ENCODE results near the gene HBA2.
"Not testable (repeated sequence)": the region's sequence is repeated elsewhere in the genome, so short reads cannot be mapped to it uniquely, and the experiment has no call there.

HBA2 gene

GRCh38 chr16:172374-172941 is at the start of gene HBA2:
Gene HBA2, plus strand, starts transcription at chr16:172876. Its CDS starts 37 bp downstream, at chr16:172913.
- not testable (repeated sequence) for DNase-seq (ENCODE audit: low read depth in 1 of 2, low spot score in 1 of 2)

- not testable (repeated sequence) for DNase-seq (ENCODE audit: low read depth in 1 of 2, low spot score in 1 of 2)
Measured at GRCh38 chr16:123558-124350, 48.9 kb upstream of the HBA2 start.

- DNase-seq (ENCODE audit: low read depth in 1 of 2, low spot score in 1 of 2), result no peak
Measured at GRCh38 chr16:125011-125410, 47.7 kb upstream of the HBA2 start.

- no peak for DNase-seq (ENCODE audit: low read depth in 1 of 2, low spot score in 1 of 2)
Measured at GRCh38 chr16:129075-129474, 43.6 kb upstream of the HBA2 start.

- no peak for DNase-seq (ENCODE audit: low read depth in 1 of 2, low spot score in 1 of 2)
Measured at GRCh38 chr16:130533-131173, 42.0 kb upstream of the HBA2 start.

GRCh38 chr16:132120-132519 is 40.6 kb upstream of the HBA2 start:
- no peak for DNase-seq (ENCODE audit: low read depth in 1 of 2, low spot score in 1 of 2)

- DNase-seq (ENCODE audit: low read depth in 1 of 2, low spot score in 1 of 2), result no peak
Measured at GRCh38 chr16:133716-134115, 39.0 kb upstream of the HBA2 start.

GRCh38 chr16:138049-138417 is 34.6 kb upstream of the HBA2 start:
- DNase-seq (ENCODE audit: low read depth in 1 of 2, low spot score in 1 of 2), result peak in 1 of 2 donors; percentile 21

GRCh38 chr16:140175-140857 is 32.4 kb upstream of the HBA2 start:
- no peak for DNase-seq (ENCODE audit: low read depth in 1 of 2, low spot score in 1 of 2)

- DNase-seq (ENCODE audit: low read depth in 1 of 2, low spot score in 1 of 2), result no peak
Measured at GRCh38 chr16:142405-142967, 30.2 kb upstream of the HBA2 start.

- DNase-seq (ENCODE audit: low read depth in 1 of 2, low spot score in 1 of 2), result no peak
Measured at GRCh38 chr16:143047-143446, 29.6 kb upstream of the HBA2 start.

GRCh38 chr16:143456-143855 is 29.2 kb upstream of the HBA2 start:
- no peak for DNase-seq (ENCODE audit: low read depth in 1 of 2, low spot score in 1 of 2)

- no peak for DNase-seq (ENCODE audit: low read depth in 1 of 2, low spot score in 1 of 2)
Measured at GRCh38 chr16:144797-145252, 27.9 kb upstream of the HBA2 start.

- no peak for DNase-seq (ENCODE audit: low read depth in 1 of 2, low spot score in 1 of 2)
Measured at GRCh38 chr16:146646-147045, 26.0 kb upstream of the HBA2 start.

- no peak for DNase-seq (ENCODE audit: low read depth in 1 of 2, low spot score in 1 of 2)
Measured at GRCh38 chr16:149024-149660, 23.5 kb upstream of the HBA2 start.

GRCh38 chr16:152141-153128 is 20.2 kb upstream of the HBA2 start, which contains the start of gene HBZ:
Gene HBZ, plus strand, starts transcription at chr16:152644. Its CDS starts 266 bp downstream, at chr16:152910.
- DNase-seq (ENCODE audit: low read depth in 1 of 2, low spot score in 1 of 2), result no peak

GRCh38 chr16:153129-153521 is 19.6 kb upstream of the HBA2 start:
- DNase-seq (ENCODE audit: low read depth in 1 of 2, low spot score in 1 of 2), result not testable (repeated sequence)

GRCh38 chr16:153550-154216 is 19.0 kb upstream of the HBA2 start:
- DNase-seq (ENCODE audit: low read depth in 1 of 2, low spot score in 1 of 2), result not testable (repeated sequence)
